HG02642 (cell line): Measurements from ENCODE around the gene SCN4B.

Experiments used
- ATAC-seq: cut with Tn5 transposase; IDR thresholded peaks from one replicate; pipeline ENCODE4 v1.9.1; 2021; ENCODE audit warnings: mild to moderate bottlenecking; ENCODE audit not compliant: unreplicated experiment, poor library complexity

SCN4B gene

GRCh38 chr11:118109231-118109630, 43.4 kb downstream of the SCN4B start:
- no peak for ATAC-seq

- no peak for ATAC-seq
Measured at GRCh38 chr11:118108513-118108912, 44.1 kb downstream of the SCN4B start.

- no peak for ATAC-seq
Measured at GRCh38 chr11:118106789-118107335, 45.8 kb downstream of the SCN4B start.

- ATAC-seq: no peak
Measured at GRCh38 chr11:118105657-118106305, 46.8 kb downstream of the SCN4B start.

- no peak for ATAC-seq
Measured at GRCh38 chr11:118104491-118104890, 48.1 kb downstream of the SCN4B start.

- ATAC-seq: no peak
Measured at GRCh38 chr11:118102721-118103261, 49.8 kb downstream of the SCN4B start.

GRCh38 chr11:118100691-118101232, 51.9 kb downstream of the SCN4B start:
- no peak for ATAC-seq

GRCh38 chr11:118099838-118100556, 52.6 kb downstream of the SCN4B start:
- no peak for ATAC-seq

DNA sequence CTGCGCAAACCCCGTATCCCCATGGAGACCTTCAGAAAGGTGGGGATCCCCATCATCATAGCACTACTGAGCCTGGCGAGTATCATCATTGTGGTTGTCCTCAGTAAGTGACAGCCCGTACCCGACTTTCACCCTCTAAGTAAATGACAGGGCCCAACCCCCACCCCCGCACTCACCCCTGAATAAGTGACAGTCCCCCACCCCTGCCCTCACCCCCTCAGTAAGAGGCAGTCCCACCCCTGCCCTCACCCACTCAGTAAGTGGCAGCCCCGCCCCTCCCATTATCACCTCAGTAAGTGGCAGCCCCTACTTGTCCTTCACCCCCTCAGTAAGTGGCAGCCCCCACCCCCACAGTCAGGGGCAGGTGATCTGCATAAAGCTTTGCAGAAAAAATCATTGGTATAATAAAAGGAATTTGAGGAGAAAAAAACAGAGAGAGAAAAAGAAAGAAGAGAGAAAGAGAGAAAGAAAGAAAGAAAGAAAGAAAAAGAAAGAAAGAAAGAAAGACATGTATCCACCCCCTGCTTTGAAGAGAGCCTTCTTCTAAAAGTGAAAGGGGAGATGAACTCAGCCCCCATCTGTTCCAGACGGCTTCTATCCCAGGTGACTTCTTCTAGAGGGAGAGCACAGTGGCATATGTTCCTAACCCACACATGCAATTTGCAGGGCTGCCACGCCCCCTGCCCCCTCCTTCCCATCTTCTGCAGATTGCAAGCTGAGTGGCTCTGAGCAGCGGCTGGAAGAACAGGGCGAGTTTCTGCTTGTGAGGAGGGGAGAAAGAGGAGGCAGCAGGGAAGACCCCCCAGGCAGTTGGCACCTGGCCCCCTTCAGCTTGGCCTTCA, 53.4 kb downstream of the SCN4B start:
- no peak for ATAC-seq

DNA sequence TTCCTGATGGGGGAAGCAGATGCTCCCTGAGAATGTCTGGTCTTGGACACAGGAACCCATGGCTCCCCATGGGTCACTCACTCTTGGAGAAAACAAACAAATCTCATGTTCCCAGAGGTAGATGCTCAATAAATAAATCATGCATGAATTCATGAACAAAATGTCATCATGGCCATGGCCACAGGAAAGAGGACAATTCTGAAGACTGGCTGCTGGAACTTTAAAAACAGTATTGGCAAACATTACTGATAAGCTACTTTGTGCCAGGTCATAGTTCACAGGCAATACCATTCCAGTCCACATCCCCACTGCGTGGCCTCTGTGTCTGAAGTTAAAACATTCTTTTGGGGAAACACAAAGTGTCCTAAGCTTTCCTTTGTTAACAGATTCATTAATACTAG, 56.7 kb downstream of the SCN4B start:
- no peak for ATAC-seq

GRCh38 chr11:118095493-118095892, 57.1 kb downstream of the SCN4B start:
- no peak for ATAC-seq

DNA sequence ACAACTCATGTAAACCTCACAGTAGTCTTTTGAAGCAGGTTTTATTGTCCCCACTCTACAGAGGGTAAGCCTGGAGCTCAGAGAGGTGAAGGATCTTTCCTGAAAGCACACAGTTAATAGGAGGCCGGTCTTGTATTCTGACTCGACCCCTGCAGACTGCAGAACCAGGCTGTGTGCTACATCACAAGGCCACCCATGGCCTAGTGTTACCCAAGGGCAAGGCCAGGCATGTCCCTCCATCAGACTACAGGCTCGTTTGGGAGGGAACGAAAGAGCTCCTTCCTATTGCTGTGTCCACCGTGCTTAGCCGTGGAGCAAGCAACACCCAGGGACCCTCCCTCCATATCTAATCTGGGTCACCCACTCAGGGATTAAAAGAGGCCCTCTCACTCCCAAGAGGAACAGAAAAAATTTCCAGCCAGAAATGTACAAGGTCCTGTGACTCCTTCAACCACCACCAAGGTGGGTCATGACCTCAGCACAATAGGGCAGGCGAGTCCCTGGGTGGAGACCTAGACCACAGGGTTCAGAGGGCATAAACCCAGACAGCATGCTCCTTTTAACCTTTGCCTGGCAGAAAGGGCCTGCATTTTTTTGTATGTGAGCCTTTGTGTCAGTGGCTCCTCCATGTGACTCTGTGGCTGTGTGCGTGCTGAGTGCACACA, 59.6 kb downstream of the SCN4B start:
- no peak for ATAC-seq

DNA sequence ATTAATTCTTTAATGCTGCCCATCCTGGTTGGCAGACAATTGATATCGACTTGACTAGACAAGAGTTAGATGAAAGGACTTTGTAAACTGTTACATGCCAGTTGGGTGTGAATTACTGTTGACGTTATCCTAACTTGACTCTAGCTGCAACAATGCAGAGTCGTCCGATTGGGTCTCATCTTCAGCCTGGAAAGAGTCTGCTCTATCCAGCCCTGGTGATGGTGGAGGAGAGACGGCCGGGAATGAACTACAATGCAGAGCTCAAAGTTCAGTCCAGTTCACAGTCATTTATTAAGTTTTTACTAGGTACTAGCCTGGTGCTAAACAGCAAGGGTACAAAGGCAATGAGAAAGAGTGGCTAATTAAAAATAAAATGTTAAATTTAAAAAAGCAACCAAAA, 60.9 kb downstream of the SCN4B start:
- ATAC-seq: no peak

GRCh38 chr11:118090545-118091162, 62.0 kb downstream of the SCN4B start:
- ATAC-seq: no peak

GRCh38 chr11:118088531-118088930, 64.1 kb downstream of the SCN4B start:
- no peak for ATAC-seq

DNA sequence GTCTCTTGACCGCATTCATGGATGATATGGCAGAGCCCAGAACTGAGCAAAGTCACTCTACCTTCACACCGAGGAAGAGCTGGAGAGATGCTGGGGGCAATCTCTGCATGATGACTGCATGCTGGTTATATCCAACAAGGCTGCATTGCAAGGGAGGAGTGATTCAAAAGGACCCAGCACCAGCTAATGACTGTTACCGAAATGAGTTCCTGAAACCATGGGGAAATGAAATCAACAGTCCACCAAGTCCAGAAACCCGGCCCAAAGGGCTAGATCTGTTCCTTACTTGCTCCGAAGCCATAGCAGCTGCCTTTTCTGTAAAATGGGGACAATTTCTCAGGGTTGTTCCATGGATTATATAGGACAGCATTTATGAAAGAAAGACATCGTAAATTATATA, 64.7 kb downstream of the SCN4B start:
- ATAC-seq: no peak

GRCh38 chr11:118086913-118087768, 65.5 kb downstream of the SCN4B start, which contains the start of gene SMIM35:
TSS of gene SMIM35 (minus strand) at chr11:118086963. CDS start at chr11:118086757, 206 bp downstream.
- no peak for ATAC-seq

DNA sequence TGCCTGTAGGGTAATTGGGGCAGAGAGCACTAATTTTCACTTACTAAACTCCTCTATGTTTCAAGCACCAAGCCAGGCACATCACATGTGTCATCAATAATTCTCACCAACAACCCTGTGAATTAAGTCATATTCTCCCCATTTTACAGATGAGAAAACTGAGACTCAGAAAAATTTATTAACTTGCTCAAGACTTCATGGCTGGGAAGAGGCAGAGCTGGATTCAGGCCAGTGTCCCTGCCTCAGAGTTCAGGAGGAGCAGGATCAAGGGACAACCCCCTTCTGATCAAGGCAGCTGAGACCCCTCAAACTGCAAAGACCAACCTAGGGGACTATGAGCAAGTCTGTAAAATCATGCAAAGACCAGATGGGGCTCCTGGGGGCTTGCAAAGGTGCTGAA, 68.0 kb downstream of the SCN4B start:
- no peak for ATAC-seq
